ENCODE results near the gene HNRNPA3. TPM values are rescaled to one million over a fixed set of nuclear protein-coding genes. Genes with fewer than 3 reads are reported as not detected.

Gene HNRNPA3
- total RNA-seq, 1 donor from 2014 or later, result 304 TPM

DNA sequence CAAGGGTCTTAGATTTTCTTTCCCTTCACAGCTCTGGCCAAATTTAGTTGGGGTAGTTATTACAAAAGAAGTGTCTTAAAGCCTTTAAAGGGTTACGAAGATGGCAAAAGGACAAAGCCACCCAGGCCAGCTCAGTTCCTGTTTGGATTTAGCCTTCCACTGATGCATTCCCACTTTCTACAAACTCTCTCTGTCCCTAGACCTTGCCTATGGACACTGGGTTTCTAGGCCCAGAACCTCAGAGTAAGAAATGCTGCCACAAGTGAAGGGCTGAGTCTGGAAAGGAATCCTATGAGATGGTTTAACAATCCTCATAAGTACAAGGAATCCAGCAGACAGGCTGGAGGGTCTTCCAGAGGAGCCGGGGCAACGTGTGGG, 38.6 kb downstream of the HNRNPA3 start:
- Mint-ChIP-seq H3K9me3 (no peaks in the 10 kb centered on the region), H3K4me3 (peak overlapping the region; percentile 67), H3K27ac (peak overlapping the region; percentile 98), H3K4me1 (ENCODE audit: unreplicated experiment) (peaks cover 46% of the 10 kb centered on the region), H3K27me3 (no peaks in the 10 kb centered on the region), H3K36me3 (peaks cover 32% of the 10 kb centered on the region)
- no peak for DNase-seq (ENCODE audit: extremely low spot score, unreplicated experiment)
- TF ChIP-seq, protein P1, sequence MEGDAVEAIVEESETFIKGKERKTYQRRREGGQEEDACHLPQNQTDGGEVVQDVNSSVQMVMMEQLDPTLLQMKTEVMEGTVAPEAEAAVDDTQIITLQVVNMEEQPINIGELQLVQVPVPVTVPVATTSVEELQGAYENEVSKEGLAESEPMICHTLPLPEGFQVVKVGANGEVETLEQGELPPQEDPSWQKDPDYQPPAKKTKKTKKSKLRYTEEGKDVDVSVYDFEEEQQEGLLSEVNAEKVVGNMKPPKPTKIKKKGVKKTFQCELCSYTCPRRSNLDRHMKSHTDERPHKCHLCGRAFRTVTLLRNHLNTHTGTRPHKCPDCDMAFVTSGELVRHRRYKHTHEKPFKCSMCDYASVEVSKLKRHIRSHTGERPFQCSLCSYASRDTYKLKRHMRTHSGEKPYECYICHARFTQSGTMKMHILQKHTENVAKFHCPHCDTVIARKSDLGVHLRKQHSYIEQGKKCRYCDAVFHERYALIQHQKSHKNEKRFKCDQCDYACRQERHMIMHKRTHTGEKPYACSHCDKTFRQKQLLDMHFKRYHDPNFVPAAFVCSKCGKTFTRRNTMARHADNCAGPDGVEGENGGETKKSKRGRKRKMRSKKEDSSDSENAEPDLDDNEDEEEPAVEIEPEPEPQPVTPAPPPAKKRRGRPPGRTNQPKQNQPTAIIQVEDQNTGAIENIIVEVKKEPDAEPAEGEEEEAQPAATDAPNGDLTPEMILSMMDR (conservative IDR thresholded peaks at IDR 0.05), result no peak

DNA sequence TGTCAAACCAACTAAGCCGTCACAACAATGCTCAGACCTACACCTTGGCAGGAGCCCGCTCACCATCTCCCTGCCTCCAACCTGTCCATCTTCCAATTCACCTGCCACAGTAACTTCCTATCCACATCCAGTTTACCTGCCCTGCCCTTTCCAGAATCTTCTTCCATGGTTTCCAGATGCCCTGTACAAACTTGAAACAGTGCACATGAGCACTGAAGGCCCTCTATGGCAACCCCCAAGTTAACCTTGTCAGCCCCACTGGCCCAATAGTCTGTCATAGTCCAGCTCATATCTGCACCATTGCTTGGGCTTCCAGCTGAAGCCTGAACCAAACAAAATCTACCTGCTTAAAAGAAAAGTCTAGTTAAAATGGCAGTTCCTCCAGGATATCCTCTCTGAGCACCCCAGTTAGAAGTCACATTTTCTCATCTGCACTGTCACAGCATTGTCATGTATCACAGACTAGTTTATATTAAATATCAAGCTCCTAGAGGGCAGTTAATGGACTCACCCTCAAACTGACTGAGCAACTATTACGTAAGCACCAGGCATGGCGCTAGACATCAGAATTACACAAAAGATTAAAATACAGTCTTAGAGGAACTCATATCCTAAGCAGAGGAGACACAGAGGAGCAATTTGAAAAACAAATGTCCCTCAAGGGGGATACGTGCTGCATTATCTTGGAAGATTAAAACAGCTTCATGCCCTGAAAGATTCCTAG, 40.4 kb downstream of the HNRNPA3 start:
- Mint-ChIP-seq H3K9me3 (no peaks in the 10 kb centered on the region), H3K27ac (peak overlapping the region; percentile 98), H3K4me3 (peak overlapping the region; percentile 29), H3K36me3 (peaks cover 39% of the 10 kb centered on the region), H3K27me3 (no peaks in the 10 kb centered on the region), H3K4me1 (ENCODE audit: unreplicated experiment) (peaks cover 52% of the 10 kb centered on the region)
- TF ChIP-seq, protein P1 (conservative IDR thresholded peaks at IDR 0.05), result no peak
- DNase-seq (ENCODE audit: extremely low spot score, unreplicated experiment), result no peak

DNA sequence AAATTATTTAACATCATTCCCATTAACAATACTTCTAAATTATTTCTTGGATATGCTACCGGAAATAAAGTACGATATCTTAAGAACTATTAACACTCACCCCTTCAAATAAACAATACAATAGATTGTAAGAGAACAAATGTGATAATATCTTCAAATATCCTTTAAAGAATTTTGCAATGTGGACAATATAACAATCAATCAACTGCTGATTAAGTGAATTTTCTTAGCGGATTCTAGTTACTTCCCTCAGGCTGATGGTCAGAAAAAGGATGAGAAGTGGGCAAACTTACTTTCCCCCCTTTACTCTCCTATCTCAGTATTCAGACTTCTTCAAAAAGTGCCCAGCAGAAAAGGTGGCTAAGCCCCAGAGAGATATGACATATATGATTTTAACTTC, 41.1 kb downstream of the HNRNPA3 start:
- DNase-seq (ENCODE audit: extremely low spot score, unreplicated experiment), result no peak
- peak overlapping the region; percentile 98 for H3K27ac Mint-ChIP-seq
- TF ChIP-seq, protein P1 (conservative IDR thresholded peaks at IDR 0.05), result no peak
- peak overlapping the region; percentile 9 for H3K4me3 Mint-ChIP-seq
- H3K36me3 Mint-ChIP-seq, result peaks cover 44% of the 10 kb centered on the region
- peaks cover 52% of the 10 kb centered on the region for H3K4me1 Mint-ChIP-seq (ENCODE audit: unreplicated experiment)
- H3K9me3 Mint-ChIP-seq, result no peaks in the 10 kb centered on the region
- H3K27me3 Mint-ChIP-seq, result no peaks in the 10 kb centered on the region

DNA sequence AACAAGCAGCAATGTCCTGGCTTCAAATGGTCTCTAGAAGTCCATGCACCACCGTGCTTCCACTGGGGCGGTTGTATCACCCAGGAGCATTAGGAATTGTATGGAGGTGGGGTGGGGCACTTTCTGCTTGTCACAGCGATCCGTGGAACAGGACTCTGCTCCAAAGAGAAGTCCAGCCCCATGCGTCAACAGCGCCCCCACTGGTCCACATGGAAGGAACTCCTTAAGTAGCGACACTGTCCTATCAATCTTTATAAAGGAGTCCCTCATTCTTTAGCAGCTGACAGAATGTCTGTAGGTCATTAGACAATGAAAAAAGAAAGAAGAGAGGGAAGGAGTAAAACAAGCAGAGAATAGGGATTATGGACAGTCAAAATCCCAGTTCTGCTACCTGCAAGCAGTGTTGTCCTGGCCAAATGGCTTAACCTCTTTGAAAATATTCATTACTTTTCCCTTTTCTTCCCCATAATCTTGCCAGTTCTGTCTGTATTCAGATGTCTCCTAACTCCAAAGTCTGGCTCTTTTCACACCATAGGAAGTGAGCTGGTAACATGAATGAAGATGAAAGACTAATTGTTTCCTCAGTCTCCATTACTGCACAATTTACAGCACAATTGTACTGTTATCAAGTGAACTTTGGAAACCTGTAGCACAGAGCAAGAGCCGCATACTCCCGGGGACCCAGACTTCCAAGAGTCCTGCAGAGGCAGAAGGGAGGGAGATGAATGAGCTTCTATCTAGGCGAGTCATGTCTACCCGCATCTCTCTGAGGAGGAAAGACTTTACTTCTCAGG, 42.0 kb downstream of the HNRNPA3 start:
- Mint-ChIP-seq H3K36me3 (peaks cover 45% of the 10 kb centered on the region), H3K4me3 (peak overlapping the region; percentile 50), H3K27ac (peak overlapping the region; percentile 98), H3K9me3 (no peaks in the 10 kb centered on the region), H3K27me3 (no peaks in the 10 kb centered on the region), H3K4me1 (ENCODE audit: unreplicated experiment) (peaks cover 49% of the 10 kb centered on the region)
- no peak for DNase-seq (ENCODE audit: extremely low spot score, unreplicated experiment)
- TF ChIP-seq, protein P1 (conservative IDR thresholded peaks at IDR 0.05), result peak; percentile 71

DNA sequence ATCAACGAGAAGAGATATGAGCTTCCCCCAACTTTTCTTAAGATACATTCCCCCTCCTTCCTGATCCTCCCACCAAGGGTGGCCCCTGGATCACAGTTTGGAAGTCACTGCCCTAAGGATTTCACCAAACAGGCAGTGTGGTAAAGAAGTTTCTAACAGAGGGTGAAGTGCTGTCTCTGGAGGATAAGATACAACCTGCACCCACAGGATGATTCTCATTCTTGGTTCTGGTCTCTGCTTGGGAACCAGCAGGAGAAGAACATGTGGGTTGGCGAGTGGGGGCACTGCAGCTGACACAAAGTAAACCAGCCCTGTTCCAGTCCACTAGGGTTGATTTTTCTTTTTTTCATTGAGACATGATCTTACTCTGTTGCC, 42.6 kb downstream of the HNRNPA3 start:
- H3K4me1 Mint-ChIP-seq (ENCODE audit: unreplicated experiment), result peaks cover 52% of the 10 kb centered on the region
- H3K27ac Mint-ChIP-seq, result peak overlapping the region; percentile 98
- no peaks in the 10 kb centered on the region for H3K9me3 Mint-ChIP-seq
- no peak overlapping the region for H3K4me3 Mint-ChIP-seq
- H3K27me3 Mint-ChIP-seq, result no peaks in the 10 kb centered on the region
- DNase-seq (ENCODE audit: extremely low spot score, unreplicated experiment), result no peak
- TF ChIP-seq, protein P1 (conservative IDR thresholded peaks at IDR 0.05), result no peak
- H3K36me3 Mint-ChIP-seq, result peaks cover 48% of the 10 kb centered on the region
